HepG2 (cell line): Measurements from ENCODE around the gene PRKAR1B. TPM values are rescaled to one million over a fixed set of nuclear protein-coding genes. Genes with fewer than 3 reads are reported as not detected.

Experiments used
- ATAC-seq: fragments of 200-7000 bp; cut with Tn5 transposase; 3 replicates; pipeline ENCODE4 v1.9.1; 2020; ENCODE audit warnings: mild to moderate bottlenecking, moderate library complexity
- BruUV-seq: library from RNA; stranded (reverse); fragments of 400-500 nt; replicated peaks from 2 replicates; lab custom pipeline; 2021; lab: Mats Ljungman, UMichigan
- CTCF ChIA-PET: fragments of 300-600 bp; formaldehyde crosslinking; extraction: SDS; loops from one replicate; lab custom pipeline; 2021; ENCODE audit warnings: low total read pairs, inconsistent platforms, low intra/inter-chr PET ratio; lab: Yijun Ruan, JAX
- POLR2A ChIA-PET: fragments of 350-600 bp; sonication (Branson Sonifier 250); formaldehyde crosslinking; loops from one replicate; lab custom pipeline; 2020; ENCODE audit warnings: antibody characterized with exemption, inconsistent platforms; lab: Yijun Ruan, JAX
- DNase-seq: peaks from one replicate; pipeline ENCODE4 v3.0.0-alpha.2; 2015; ENCODE audit warnings: low spot score
- FAIRE-seq: peaks from 3 replicates; lab custom pipeline; 2011; peaks lifted over from hg19 to GRCh38; lab: Jason Lieb, UNC
- H2AFZ ChIP-seq: one replicate; pipeline ENCODE4 v1.6.1; 2011; ENCODE audit warnings: low read length, inconsistent platforms
- H3K27ac ChIP-seq: fragments of 300-600 bp; 3 replicates; pipeline ENCODE4 v1.8.0; 2011; ENCODE audit warnings: mixed run types, mild to moderate bottlenecking, mixed read lengths, low read length, inconsistent platforms; ENCODE audit not compliant: insufficient read depth; ENCODE audit errors: extremely low read length
- H3K27me3 ChIP-seq, 2 experiments: fragments of 200-600 bp in 1 of 2; 2 replicates in 1 of 2; 3 replicates in 1 of 2; pipeline versions ENCODE4 v1.6.0 to v1.8.0; 2011; ENCODE audit warnings: low read length in 2 of 2, mild to moderate bottlenecking in 2 of 2, moderate library complexity in 2 of 2, inconsistent platforms in 1 of 2; ENCODE audit not compliant: insufficient read depth in 2 of 2, control insufficient read depth in 1 of 2
- H3K36me3 ChIP-seq, 2 experiments: fragments of 200-600 bp in 1 of 2; replicated peaks in 1 of 2; 2 replicates in 1 of 2; 3 replicates in 1 of 2; pipeline versions ENCODE4 v1.5.1 to v1.8.0; 2011; ENCODE audit warnings: low read length in 2 of 2, inconsistent platforms in 1 of 2; ENCODE audit not compliant: insufficient read depth in 2 of 2, control insufficient read depth in 1 of 2
- H3K4me1 ChIP-seq: 2 replicates; pipeline ENCODE4 v1.5.1; 2012; ENCODE audit warnings: low read length, inconsistent platforms; ENCODE audit not compliant: insufficient read depth
- H3K4me2 ChIP-seq: 2 replicates; pipeline ENCODE4 v1.6.0; 2011; ENCODE audit warnings: low read depth, low read length, inconsistent platforms
- H3K4me3 ChIP-seq, 3 experiments: fragments of 200-600 bp in 1 of 3; sonication (generic), shearing (Covaris generic) in 1 of 3; replicated peaks in 1 of 3; 2 replicates each; pipeline ENCODE4 v1.5.1; 2011 to 2016; ENCODE audit warnings: low read length in 3 of 3, inconsistent platforms in 2 of 3, low read depth in 2 of 3, mild to moderate bottlenecking in 2 of 3, control low read depth in 1 of 3, mixed read lengths in 1 of 3; ENCODE audit not compliant: insufficient read depth in 1 of 3
- H3K79me2 ChIP-seq: one replicate; pipeline ENCODE4 v1.6.1; 2011; ENCODE audit warnings: low read length, inconsistent platforms; ENCODE audit not compliant: insufficient read depth
- H3K9ac ChIP-seq: 2 replicates; pipeline ENCODE4 v1.6.0; 2011; ENCODE audit warnings: mild to moderate bottlenecking, low read depth, low read length, inconsistent platforms; ENCODE audit not compliant: insufficient read depth
- H3K9me3 ChIP-seq: 2 replicates; pipeline ENCODE4 v1.5.1; 2012; ENCODE audit warnings: mild to moderate bottlenecking, low read length
- H4K20me1 ChIP-seq: 2 replicates; pipeline ENCODE4 v1.6.0; 2011; ENCODE audit warnings: inconsistent platforms, mild to moderate bottlenecking, low read length, moderate library complexity; ENCODE audit not compliant: insufficient read depth
- CEBPB ChIP-seq: IDR thresholded peaks from 2 replicates; pipeline ENCODE4 v1.6.1; 2011; ENCODE audit warnings: low read depth, low read length, improper control_type of control experiment, borderline replicate concordance
- MAF1 ChIP-seq: sonication (generic); formaldehyde crosslinking; IDR thresholded peaks from 2 replicates; pipeline ENCODE4 v1.5.0; 2020; ENCODE audit warnings: missing genetic modification reagents, borderline replicate concordance
- MBNL3 ChIP-seq: fragments of 250-450 bp; sonication (Bioruptor Pico); conservative IDR thresholded peaks from 2 replicates; pipeline ENCODE4 v1.8.0; 2022; ENCODE audit warnings: mild to moderate bottlenecking, inconsistent platforms
- NR1H2 ChIP-seq: sonication (generic); formaldehyde crosslinking; IDR thresholded peaks from 2 replicates; pipeline ENCODE4 v1.8.1; 2022; ENCODE audit warnings: low read depth, missing genetic modification reagents, borderline replicate concordance
- RAD21 ChIP-seq: fragments of 450-650 bp; formaldehyde crosslinking; IDR thresholded peaks from 2 replicates; pipeline ENCODE4 v1.5.0; 2020; ENCODE audit warnings: mild to moderate bottlenecking
- RAD51 ChIP-seq: fragments of 450-650 bp; IDR thresholded peaks from 2 replicates; pipeline ENCODE4 v1.6.1; 2016; ENCODE audit warnings: borderline replicate concordance
- SUZ12 ChIP-seq: fragments of 150-350 bp; IDR thresholded peaks from 2 replicates; pipeline ENCODE4 v1.6.1; 2014; ENCODE audit warnings: low read depth, low read length
- ZNF446 ChIP-seq: sonication (generic); formaldehyde crosslinking; IDR thresholded peaks from 2 replicates; pipeline ENCODE4 v1.5.0; 2020; ENCODE audit warnings: mild to moderate bottlenecking, missing genetic modification reagents
- ZNF678 ChIP-seq: sonication (generic); formaldehyde crosslinking; IDR thresholded peaks from 2 replicates; pipeline ENCODE4 v1.4.0; 2020; ENCODE audit warnings: mild to moderate bottlenecking, missing genetic modification reagents
- ZNF746 ChIP-seq: sonication (generic); formaldehyde crosslinking; IDR thresholded peaks from 2 replicates; pipeline ENCODE4 v1.8.0; 2022; ENCODE audit warnings: mild to moderate bottlenecking, missing genetic modification reagents
- ZNF768 ChIP-seq: sonication (generic); formaldehyde crosslinking; IDR thresholded peaks from 2 replicates; pipeline ENCODE4 v1.4.0; 2020; ENCODE audit warnings: missing genetic modification reagents
- WGBS: methylation state at CpG from one replicate; pipeline ENCODE4 v1.1.6; 2017; ENCODE audit warnings: low lambda C conversion rate; 5-methylcytosine and 5-hydroxymethylcytosine counted together
- in situ Hi-C: cut with HindIII; loops from 2 replicates; pipeline ENCODE4 v1.10.0; 2017; ENCODE audit warnings: low pct_unique_long_range_greater_than_20kb; ENCODE audit not compliant: extremely low pct_ligation_motif_present
- intact Hi-C: fragments of 100-400 bp; cut with micrococcal nuclease; formaldehyde crosslinking; loops from one replicate; pipeline ENCODE4 v1.10.0; 2022; ENCODE audit not compliant: unreplicated experiment
- polyA plus RNA-seq, 8 experiments: library from polyadenylated mRNA; depleted of rRNA in 3 of 8; stranded (reverse) in 7 of 8; unstranded in 1 of 8; fragments of >200 nt; fragmentation: Illumina TruSeq in 4 of 8; extraction: Trizol in 4 of 8; gene quantifications; 2 replicates each; pipeline versions ENCODE4 v1.2.1 to v1.2.3, GENCODE V29; 2011 to 2016; ENCODE audit warnings: low read depth in 4 of 8, missing spikeins in 1 of 8, mixed read lengths in 1 of 8; ENCODE audit not compliant: insufficient read depth in 1 of 8
- total RNA-seq, 5 experiments: library from RNA; depleted of rRNA; stranded (reverse); fragments of >200 nt; fragmentation: Illumina TruSeq; extraction: Trizol; gene quantifications; 2 replicates each; pipeline ENCODE4 v1.2.3, GENCODE V29; 2016; ENCODE audit warnings: low read depth in 1 of 5
- TF ChIP-seq, protein P1 (sequence below): sonication (generic); formaldehyde crosslinking; IDR thresholded peaks from 2 replicates; pipeline ENCODE4 v1.4.0; 2020; ENCODE audit warnings: missing genetic modification reagents
- TF ChIP-seq, protein P2 (sequence below): fragments of 450-650 bp; IDR thresholded peaks from 2 replicates; pipeline ENCODE4 v1.6.1; 2017; ENCODE audit warnings: mild to moderate bottlenecking
- TF ChIP-seq, protein P3 (sequence below): sonication (generic); formaldehyde crosslinking; IDR thresholded peaks from 2 replicates; pipeline ENCODE4 v1.5.1; 2020; ENCODE audit warnings: missing genetic modification reagents, mild to moderate bottlenecking, borderline replicate concordance
- TF ChIP-seq, protein P4 (sequence below): sonication (generic); formaldehyde crosslinking; conservative IDR thresholded peaks from 2 replicates; pipeline ENCODE4 v1.8.0; 2022; ENCODE audit warnings: mild to moderate bottlenecking, moderate library complexity, missing genetic modification reagents
- TF ChIP-seq, protein P5 (sequence below): sonication (generic); formaldehyde crosslinking; IDR thresholded peaks from 2 replicates; pipeline ENCODE4 v1.4.0; 2020; ENCODE audit warnings: missing genetic modification reagents, mild to moderate bottlenecking, borderline replicate concordance

The PRKAR1B gene
- total and polyA plus RNA-seq, 2 of the 13 experiments (the other 11 are each of a cell fraction or from before 2014, with no cell fraction given) = 7.9 to 28.2 TPM

DNA sequence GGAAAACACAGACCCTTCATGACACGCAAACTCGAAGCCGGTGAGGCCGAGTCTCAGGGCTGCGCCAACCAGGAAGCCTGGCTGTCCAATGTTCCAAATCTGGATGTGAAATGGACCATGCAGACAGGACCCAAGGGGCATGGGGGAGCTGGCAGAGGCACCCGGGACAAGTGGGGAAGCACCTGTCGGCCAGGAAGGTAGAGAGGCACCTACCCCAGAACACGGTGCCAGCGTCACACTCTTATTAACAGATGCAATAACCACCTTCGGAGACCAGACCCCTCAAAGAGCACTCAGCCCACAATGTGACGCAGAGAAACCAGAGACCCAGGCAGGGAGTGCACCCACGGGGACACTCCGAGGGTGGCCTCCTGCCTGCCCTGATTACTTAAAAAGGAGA is 119.1 kb downstream of the PRKAR1B start:
- Histone ChIP-seq H3K27me3 (no peaks in the 10 kb centered on the region), H2AFZ (no peak overlapping the region), H3K79me2 (no peaks in the 10 kb centered on the region), H4K20me1 (no peaks in the 10 kb centered on the region), H3K27ac (peak overlapping the region; percentile 6), H3K4me3 (no peak overlapping the region), H3K9ac (no peak overlapping the region), H3K4me2 (no peak overlapping the region), H3K4me1 (peaks cover 34% of the 10 kb centered on the region), H3K9me3 (no peaks in the 10 kb centered on the region), H3K36me3 (peaks cover 0 to 5% of the 10 kb centered on the region in 2 experiments; a peak in 2 of 5 replicates)
- 98% methylated on average over 5 of the region's 13 CpGs for WGBS
- BruUV-seq = no TSS peak
- FAIRE-seq = no peak
- ATAC-seq = no peak
- ChIA-PET POLR2A (no interaction called here), CTCF (no interaction called here)
- no peak for DNase-seq
- in situ Hi-C loops = no loop called here
- intact Hi-C loops = no loop called here
- no peak for TF ChIP-seq NR1H2 (CRISPR knock-in tag)
- TF ChIP-seq RAD21 (CRISPR knock-in tag) = no peak
- no peak for TF ChIP-seq ZNF768 (CRISPR knock-in tag)
- no peak for TF ChIP-seq ZNF746
- no peak for TF ChIP-seq ZNF678 (CRISPR knock-in tag)
- TF ChIP-seq CEBPB = no peak
- TF ChIP-seq, protein P1, sequence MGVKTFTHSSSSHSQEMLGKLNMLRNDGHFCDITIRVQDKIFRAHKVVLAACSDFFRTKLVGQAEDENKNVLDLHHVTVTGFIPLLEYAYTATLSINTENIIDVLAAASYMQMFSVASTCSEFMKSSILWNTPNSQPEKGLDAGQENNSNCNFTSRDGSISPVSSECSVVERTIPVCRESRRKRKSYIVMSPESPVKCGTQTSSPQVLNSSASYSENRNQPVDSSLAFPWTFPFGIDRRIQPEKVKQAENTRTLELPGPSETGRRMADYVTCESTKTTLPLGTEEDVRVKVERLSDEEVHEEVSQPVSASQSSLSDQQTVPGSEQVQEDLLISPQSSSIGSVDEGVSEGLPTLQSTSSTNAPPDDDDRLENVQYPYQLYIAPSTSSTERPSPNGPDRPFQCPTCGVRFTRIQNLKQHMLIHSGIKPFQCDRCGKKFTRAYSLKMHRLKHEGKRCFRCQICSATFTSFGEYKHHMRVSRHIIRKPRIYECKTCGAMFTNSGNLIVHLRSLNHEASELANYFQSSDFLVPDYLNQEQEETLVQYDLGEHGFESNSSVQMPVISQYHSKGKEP (CRISPR knock-in tag) = no peak
- TF ChIP-seq RAD51 = no peak
- TF ChIP-seq, protein P2, sequence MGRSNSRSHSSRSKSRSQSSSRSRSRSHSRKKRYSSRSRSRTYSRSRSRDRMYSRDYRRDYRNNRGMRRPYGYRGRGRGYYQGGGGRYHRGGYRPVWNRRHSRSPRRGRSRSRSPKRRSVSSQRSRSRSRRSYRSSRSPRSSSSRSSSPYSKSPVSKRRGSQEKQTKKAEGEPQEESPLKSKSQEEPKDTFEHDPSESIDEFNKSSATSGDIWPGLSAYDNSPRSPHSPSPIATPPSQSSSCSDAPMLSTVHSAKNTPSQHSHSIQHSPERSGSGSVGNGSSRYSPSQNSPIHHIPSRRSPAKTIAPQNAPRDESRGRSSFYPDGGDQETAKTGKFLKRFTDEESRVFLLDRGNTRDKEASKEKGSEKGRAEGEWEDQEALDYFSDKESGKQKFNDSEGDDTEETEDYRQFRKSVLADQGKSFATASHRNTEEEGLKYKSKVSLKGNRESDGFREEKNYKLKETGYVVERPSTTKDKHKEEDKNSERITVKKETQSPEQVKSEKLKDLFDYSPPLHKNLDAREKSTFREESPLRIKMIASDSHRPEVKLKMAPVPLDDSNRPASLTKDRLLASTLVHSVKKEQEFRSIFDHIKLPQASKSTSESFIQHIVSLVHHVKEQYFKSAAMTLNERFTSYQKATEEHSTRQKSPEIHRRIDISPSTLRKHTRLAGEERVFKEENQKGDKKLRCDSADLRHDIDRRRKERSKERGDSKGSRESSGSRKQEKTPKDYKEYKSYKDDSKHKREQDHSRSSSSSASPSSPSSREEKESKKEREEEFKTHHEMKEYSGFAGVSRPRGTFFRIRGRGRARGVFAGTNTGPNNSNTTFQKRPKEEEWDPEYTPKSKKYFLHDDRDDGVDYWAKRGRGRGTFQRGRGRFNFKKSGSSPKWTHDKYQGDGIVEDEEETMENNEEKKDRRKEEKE = no peak
- TF ChIP-seq, protein P3, sequence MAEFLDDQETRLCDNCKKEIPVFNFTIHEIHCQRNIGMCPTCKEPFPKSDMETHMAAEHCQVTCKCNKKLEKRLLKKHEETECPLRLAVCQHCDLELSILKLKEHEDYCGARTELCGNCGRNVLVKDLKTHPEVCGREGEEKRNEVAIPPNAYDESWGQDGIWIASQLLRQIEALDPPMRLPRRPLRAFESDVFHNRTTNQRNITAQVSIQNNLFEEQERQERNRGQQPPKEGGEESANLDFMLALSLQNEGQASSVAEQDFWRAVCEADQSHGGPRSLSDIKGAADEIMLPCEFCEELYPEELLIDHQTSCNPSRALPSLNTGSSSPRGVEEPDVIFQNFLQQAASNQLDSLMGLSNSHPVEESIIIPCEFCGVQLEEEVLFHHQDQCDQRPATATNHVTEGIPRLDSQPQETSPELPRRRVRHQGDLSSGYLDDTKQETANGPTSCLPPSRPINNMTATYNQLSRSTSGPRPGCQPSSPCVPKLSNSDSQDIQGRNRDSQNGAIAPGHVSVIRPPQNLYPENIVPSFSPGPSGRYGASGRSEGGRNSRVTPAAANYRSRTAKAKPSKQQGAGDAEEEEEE (CRISPR knock-in tag) = no peak
- TF ChIP-seq MAF1 (CRISPR knock-in tag) = no peak
- TF ChIP-seq, protein P4, sequence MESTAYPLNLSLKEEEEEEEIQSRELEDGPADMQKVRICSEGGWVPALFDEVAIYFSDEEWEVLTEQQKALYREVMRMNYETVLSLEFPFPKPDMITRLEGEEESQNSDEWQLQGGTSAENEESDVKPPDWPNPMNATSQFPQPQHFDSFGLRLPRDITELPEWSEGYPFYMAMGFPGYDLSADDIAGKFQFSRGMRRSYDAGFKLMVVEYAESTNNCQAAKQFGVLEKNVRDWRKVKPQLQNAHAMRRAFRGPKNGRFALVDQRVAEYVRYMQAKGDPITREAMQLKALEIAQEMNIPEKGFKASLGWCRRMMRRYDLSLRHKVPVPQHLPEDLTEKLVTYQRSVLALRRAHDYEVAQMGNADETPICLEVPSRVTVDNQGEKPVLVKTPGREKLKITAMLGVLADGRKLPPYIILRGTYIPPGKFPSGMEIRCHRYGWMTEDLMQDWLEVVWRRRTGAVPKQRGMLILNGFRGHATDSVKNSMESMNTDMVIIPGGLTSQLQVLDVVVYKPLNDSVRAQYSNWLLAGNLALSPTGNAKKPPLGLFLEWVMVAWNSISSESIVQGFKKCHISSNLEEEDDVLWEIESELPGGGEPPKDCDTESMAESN = no peak
- TF ChIP-seq ZNF446 (CRISPR knock-in tag) = no peak
- no peak for TF ChIP-seq SUZ12
- no peak for TF ChIP-seq MBNL3 (CRISPR knock-in tag)
- TF ChIP-seq, protein P5, sequence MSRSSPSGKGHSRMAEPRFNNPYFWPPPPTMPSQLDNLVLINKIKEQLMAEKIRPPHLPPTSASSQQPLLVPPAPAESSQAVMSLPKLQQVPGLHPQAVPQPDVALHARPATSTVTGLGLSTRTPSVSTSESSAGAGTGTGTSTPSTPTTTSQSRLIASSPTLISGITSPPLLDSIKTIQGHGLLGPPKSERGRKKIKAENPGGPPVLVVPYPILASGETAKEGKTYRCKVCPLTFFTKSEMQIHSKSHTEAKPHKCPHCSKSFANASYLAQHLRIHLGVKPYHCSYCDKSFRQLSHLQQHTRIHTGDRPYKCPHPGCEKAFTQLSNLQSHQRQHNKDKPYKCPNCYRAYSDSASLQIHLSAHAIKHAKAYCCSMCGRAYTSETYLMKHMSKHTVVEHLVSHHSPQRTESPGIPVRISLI (CRISPR knock-in tag) = no peak
